SU-DHL-6 (cell line): ENCODE data around the gene ANK3.

Source experiments
- EZH2phosphoT487 ChIP-seq: fragments of 200-600 bp; sonication (generic), shearing (Covaris generic); conservative IDR thresholded peaks from 2 replicates; pipeline ENCODE4 v1.6.1; 2018; ENCODE audit warnings: mild to moderate bottlenecking, antibody characterized with exemption, low read length, moderate library complexity, mixed read lengths
- TF ChIP-seq, protein P1 (sequence below): fragments of 200-600 bp; sonication (generic); IDR thresholded peaks from one replicate; pipeline ENCODE4 v1.5.1; 2017; ENCODE audit warnings: antibody characterized with exemption, mild to moderate bottlenecking, low read length, moderate library complexity; ENCODE audit not compliant: insufficient read depth, poor library complexity, severe bottlenecking

DNA sequence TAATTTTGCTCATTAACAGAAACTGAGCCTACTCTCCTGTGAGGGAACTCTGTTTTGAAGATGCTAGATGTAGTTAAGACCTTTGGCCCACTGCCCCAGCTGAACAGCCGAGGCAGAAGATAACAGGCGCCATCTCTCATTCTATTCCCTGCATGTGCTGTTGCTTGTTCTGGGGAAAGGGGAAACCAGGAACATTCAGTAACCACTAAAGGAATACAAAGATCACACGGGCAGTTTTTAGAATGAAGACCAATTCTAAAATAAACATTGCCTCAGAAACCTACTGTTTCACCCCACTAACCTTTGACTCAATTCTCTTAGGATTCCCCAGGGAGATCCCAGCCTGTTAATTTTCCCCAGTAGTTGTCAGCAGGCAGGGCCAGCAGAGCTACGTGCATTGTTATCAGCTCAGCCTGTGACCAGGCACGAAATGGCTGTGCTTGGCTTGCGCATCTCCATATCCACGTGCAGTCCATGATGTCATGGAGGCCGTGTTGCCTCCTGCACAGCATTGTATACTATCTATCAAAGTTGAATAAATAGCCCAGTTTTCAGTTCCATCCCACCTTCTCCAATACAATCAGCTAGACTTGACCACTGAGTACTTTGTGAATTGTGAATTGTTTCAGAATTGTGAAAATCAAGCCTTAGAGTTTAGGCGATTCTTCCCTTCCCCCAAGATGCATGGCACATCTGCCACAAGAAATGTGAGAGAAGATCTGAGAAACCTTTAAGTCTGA is 36.0 kb downstream of the ANK3 start:
- TF ChIP-seq, protein P1, sequence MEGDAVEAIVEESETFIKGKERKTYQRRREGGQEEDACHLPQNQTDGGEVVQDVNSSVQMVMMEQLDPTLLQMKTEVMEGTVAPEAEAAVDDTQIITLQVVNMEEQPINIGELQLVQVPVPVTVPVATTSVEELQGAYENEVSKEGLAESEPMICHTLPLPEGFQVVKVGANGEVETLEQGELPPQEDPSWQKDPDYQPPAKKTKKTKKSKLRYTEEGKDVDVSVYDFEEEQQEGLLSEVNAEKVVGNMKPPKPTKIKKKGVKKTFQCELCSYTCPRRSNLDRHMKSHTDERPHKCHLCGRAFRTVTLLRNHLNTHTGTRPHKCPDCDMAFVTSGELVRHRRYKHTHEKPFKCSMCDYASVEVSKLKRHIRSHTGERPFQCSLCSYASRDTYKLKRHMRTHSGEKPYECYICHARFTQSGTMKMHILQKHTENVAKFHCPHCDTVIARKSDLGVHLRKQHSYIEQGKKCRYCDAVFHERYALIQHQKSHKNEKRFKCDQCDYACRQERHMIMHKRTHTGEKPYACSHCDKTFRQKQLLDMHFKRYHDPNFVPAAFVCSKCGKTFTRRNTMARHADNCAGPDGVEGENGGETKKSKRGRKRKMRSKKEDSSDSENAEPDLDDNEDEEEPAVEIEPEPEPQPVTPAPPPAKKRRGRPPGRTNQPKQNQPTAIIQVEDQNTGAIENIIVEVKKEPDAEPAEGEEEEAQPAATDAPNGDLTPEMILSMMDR = no peak
- TF ChIP-seq EZH2phosphoT487 = no peak
